Left ventricle myocardium inferior (tissue), 1 donor: ENCODE data around the gene KCNT2. TPM values are rescaled to one million over a fixed set of nuclear protein-coding genes. Genes with fewer than 3 reads are reported as not detected.

ENCODE experiments used
- DNase-seq: peaks from one replicate; pipeline ENCODE4 v3.0.0-alpha.2; 2020
- H3K27ac ChIP-seq: fragments of 200-600 bp; replicated peaks from 2 replicates; pipeline ENCODE4 v1.8.0; 2021
- H3K27me3 ChIP-seq: fragments of 200-600 bp; 2 replicates; pipeline ENCODE4 v1.8.0; 2021; ENCODE audit warnings: low read depth
- H3K36me3 ChIP-seq: fragments of 200-600 bp; 2 replicates; pipeline ENCODE4 v1.8.0; 2021
- H3K4me1 ChIP-seq: fragments of 200-600 bp; 2 replicates; pipeline ENCODE4 v1.8.0; 2021
- H3K4me3 ChIP-seq: fragments of 200-600 bp; 2 replicates; pipeline ENCODE4 v1.8.0; 2021; ENCODE audit warnings: mild to moderate bottlenecking, moderate library complexity
- H3K9me3 ChIP-seq: fragments of 200-600 bp; replicated peaks from 2 replicates; pipeline ENCODE4 v1.8.0; 2021
- CTCF ChIP-seq: fragments of 200-600 bp; IDR thresholded peaks from 2 replicates; pipeline ENCODE4 v1.8.0; 2021; ENCODE audit warnings: antibody characterized with exemption, mild to moderate bottlenecking, borderline replicate concordance
- intact Hi-C: fragments of 100-400 bp; cut with micrococcal nuclease; formaldehyde crosslinking; loops from one replicate; pipeline ENCODE4 v1.11.0; 2022
- total RNA-seq: library from RNA; stranded (reverse); fragmentation: NEBNext Ultra II Directional; extraction: Animal tissue kit (Norgen Biotek cat#: 25700); gene quantifications from one replicate; pipeline ENCODE4 v1.2.1, GENCODE V29; 2021
- donor health status: DM: no; HTN: yes; CAD: no; lungs with severe emphysema.

The KCNT2 gene
- total RNA-seq, 1 donor from 2014 or later = 0.60 TPM

GRCh38 chr1:196450143-196451095 lies 157.8 kb downstream of the KCNT2 start:
- TF ChIP-seq CTCF = no peak
- no peak overlapping the region for H3K27ac ChIP-seq
- intact Hi-C loops = no loop called here
- H3K4me1 ChIP-seq = no peaks in the 10 kb centered on the region
- no peaks in the 10 kb centered on the region for H3K9me3 ChIP-seq
- DNase-seq = no peak
- no peaks in the 10 kb centered on the region for H3K36me3 ChIP-seq
- H3K27me3 ChIP-seq = no peaks in the 10 kb centered on the region
- H3K4me3 ChIP-seq = no peak overlapping the region

GRCh38 chr1:196449460-196449859 lies 158.8 kb downstream of the KCNT2 start:
- Histone ChIP-seq H3K36me3 (no peaks in the 10 kb centered on the region), H3K27ac (no peak overlapping the region), H3K27me3 (no peaks in the 10 kb centered on the region), H3K9me3 (no peaks in the 10 kb centered on the region), H3K4me3 (no peak overlapping the region), H3K4me1 (no peaks in the 10 kb centered on the region)
- no peak for DNase-seq
- intact Hi-C loops = no loop called here
- no peak for TF ChIP-seq CTCF

GRCh38 chr1:196445775-196446174 lies 162.5 kb downstream of the KCNT2 start:
- H3K4me1 ChIP-seq = no peaks in the 10 kb centered on the region
- H3K27me3 ChIP-seq = no peaks in the 10 kb centered on the region
- H3K36me3 ChIP-seq = no peaks in the 10 kb centered on the region
- TF ChIP-seq CTCF = no peak
- H3K4me3 ChIP-seq = no peak overlapping the region
- no peak for DNase-seq
- H3K9me3 ChIP-seq = no peaks in the 10 kb centered on the region
- H3K27ac ChIP-seq = no peak overlapping the region
- intact Hi-C loops = no loop called here

- H3K27me3 ChIP-seq = no peaks in the 10 kb centered on the region
- no peak overlapping the region for H3K27ac ChIP-seq
- H3K4me1 ChIP-seq = no peaks in the 10 kb centered on the region
- no peaks in the 10 kb centered on the region for H3K36me3 ChIP-seq
- TF ChIP-seq CTCF = no peak
- H3K4me3 ChIP-seq = no peak overlapping the region
- H3K9me3 ChIP-seq = no peaks in the 10 kb centered on the region
- intact Hi-C loops = no loop called here
- DNase-seq = no peak
These were observed 163.6 kb downstream of the KCNT2 start for GRCh38 chr1:196444634-196445033.

GRCh38 chr1:196442366-196442765 lies 165.9 kb downstream of the KCNT2 start:
- TF ChIP-seq CTCF = no peak
- Histone ChIP-seq H3K36me3 (no peaks in the 10 kb centered on the region), H3K4me3 (no peak overlapping the region), H3K27me3 (no peaks in the 10 kb centered on the region), H3K9me3 (no peaks in the 10 kb centered on the region), H3K27ac (no peak overlapping the region), H3K4me1 (no peaks in the 10 kb centered on the region)
- no peak for DNase-seq
- intact Hi-C loops = no loop called here
